Activated T-helper 1 cell treated with anti-CD3 and anti-CD28 coated beads, Interleukin-2, amount 50 U/mL, for 16 hours (primary cell): ENCODE data around the gene OTUD5.
A peak's percentile ranks its signal among the peaks of the same experiment; 100 is the strongest.

Experiments
- DNase-seq, 2 donors: peaks; one replicate each; pipeline ENCODE4 v3.0.0-alpha.2; 2020; ENCODE audit warnings: low read depth in 1 of 2, low spot score in 1 of 2

The OTUD5 gene

DNA sequence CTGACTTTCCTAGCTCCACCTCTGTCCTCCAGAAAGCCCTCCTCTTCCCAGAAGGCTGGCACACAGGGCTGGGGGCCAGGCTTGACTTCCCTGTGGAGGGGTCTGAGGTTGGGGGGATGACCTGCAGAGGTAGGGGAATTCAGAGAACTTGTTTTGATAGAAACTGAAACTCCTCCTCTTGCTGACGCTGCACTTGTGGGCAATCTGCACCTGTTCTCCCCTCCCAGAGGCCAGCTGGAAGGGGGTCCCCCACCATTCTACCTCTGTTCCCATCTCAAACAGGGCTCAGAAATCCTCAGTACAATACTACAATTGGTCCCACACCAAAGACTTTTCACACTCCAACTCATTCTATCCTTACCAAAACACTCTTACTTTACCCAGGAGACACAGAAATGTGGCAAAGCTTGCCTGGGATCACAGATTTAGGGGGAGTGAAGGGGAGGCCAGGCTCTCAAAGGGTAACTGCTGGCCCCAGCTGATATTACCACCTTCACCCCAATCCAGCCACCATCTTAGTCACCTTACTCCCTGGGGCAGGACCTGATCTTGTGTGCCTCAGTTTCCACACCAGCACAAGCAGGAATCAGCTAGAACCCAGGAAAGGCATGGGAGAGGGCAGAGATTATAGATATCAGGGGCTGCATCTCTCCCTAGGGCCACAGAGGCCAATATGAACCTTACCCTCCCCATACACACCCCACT, 18.5 kb downstream of the OTUD5 start:
- DNase-seq = peak in 1 of 2 donors; percentile 70

DNA sequence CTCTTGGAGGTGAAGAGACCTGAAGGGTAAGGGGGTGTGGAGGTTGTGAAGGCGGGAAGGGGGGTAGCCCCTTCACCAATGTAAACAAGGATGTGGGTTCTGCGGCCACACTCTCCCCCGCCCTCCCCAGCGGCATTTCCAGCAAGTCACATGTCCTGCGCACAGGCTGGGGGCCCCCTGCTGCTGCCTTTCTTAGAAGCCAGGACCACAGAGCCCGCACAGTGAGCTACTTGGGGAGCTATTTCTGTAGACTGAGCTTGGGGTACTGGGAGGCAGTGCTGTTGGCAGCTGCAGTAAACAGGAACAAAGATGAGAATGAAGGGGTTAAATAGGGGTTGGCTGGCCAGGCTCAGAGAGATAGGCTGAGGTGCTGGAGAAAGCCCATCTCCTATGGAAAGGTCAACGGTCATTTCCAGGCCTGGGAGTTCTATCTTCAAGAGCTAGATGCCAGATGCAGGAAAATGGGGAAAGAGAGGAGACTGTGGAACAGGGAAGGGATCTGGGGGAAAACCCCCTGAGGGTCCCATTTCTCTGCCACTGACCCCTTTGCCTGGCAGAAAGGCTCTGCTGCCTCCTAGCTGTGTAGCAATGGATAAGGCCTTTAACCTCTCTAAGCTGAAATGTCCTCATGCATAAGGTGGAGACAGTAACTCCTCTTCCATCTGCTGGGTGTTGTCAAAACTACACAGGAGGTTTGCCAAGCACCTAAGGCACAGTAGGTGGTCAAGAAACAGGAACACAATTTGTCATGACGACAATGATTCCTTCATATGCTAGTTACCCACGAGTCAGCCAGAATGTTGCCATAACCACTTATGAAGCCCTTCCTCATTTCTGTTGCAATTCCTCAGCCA, 20.1 kb downstream of the OTUD5 start:
- peak; percentile 65 to 86 for DNase-seq

DNA sequence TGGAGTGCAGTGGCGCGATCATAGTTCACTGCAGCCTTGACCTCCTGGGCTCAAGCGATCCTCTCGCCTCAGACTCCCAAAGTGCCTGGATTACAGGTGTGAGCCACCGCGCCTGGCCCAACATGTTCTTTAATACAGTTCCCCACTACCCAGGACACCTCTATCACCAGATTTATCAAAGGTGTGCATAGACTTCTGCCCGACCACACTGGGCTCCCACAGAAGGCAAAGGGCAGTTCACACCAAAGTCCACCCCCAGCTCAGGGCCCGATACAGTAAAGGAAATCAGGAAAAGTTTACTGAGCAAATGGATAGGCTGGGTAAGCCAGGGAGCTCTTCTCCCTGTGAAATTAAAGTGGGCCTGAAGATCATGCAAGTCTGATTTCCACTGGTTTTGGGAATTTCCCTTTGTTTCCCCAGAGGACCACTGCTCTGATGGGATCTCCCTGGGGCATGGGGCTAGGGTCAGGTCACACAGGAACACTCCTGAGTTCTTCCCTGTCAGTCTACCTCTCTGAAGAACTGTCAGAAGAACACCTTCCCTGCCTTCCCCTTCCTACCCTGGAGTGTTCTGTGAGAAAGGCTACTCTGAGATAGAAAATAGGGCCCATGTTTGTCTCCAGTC, 20.9 kb downstream of the OTUD5 start:
- no peak for DNase-seq

DNA sequence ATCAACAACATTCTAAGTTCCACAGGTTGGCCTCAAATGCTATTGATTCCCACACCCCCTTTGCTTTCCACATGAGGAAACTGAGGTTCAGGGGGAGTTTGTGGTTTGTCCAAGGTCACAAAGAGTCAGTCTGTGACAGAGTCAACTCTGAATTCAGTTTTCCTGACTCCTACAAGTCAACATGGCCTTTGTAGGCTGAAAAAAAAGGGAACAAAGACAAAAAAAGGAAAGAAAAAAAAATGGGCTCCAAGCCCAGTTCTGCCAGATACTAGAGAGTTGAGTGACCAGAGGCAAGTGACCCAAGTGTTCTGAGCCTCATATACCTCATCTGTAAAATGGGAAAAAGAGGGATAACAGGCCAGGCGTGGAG, 22.1 kb downstream of the OTUD5 start:
- no peak for DNase-seq

DNA sequence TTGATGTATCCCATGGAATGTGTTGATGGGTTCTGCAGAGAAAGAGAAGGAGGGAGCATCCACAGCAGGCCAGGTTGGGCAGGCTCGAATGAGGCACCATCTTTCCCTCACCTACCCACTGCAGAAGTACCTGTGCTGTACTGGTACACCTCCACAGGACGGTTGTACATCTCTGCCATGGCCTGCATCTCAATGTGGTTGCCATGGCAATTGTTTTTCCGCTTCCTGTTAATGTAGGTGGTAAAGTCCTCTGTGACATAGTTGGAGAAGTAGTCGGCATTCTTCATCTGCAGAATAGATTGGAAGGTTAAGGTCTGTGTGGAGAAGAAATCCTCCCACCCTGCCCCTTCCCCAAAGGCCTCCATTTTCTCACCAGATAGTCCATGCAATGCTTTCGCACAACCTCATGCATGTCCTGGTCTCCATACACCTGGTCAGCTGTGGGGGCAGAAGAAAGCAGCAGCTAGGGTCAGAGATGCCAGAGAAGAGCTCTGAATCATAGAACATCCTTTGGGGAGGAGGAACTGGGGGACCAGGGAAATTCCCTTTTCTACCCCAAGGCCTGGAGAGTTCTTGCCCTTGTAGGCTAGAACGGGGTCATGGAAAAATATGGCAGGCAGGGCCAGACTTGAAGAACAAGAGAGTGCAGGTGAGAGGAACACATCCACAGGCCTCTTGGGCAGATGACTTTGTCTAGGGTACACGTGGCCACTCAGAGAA, 22.7 kb downstream of the OTUD5 start:
- DNase-seq = no peak

DNA sequence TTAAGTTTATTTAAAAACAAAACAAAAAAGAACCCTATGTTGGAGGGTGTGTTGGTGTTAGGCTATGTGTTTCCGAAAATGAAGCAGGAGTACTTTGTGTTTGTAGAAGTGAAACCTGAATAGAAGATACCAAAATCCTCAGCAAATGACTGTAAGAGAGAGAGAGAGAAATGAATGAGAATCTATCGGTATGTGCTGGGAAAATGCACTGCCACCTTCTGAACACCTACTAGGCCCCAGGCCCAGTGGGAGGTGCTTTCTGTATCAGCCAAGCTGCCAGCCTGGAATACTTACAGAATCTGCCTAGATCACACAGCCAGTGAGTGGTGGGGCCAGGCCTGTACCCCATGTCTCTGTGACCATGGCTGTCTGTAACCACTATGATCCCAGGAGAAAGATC, 23.6 kb downstream of the OTUD5 start:
- DNase-seq = no peak

DNA sequence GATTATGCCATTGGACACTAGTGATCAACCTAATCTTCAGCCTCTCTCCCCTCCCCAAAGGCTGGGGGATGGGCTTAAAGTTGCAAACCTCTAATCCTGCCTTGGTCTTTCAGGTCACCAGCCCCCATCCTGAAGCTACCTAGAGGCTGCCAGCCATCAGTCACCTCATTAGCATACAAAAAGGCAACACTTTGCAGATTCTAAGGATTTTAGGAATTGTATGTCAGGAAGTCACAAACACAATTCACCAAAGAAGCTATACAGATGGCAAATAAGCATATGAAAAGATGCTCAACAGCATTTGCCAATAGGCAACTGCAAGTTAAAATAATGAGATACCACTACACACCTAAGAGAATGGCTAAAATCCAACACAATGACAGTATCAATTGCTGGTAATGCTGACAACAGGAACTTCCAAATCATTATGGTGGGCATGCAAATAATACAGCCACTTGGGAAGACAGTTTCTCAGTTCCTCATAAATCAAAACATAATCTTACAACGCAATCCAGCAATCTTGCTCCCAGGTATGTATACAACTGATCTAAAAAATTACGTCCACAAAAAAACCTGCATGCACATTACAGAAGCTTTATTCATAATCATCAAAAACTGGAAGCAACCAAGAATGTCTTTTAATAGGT, 29.5 kb downstream of the OTUD5 start:
- no peak for DNase-seq

DNA sequence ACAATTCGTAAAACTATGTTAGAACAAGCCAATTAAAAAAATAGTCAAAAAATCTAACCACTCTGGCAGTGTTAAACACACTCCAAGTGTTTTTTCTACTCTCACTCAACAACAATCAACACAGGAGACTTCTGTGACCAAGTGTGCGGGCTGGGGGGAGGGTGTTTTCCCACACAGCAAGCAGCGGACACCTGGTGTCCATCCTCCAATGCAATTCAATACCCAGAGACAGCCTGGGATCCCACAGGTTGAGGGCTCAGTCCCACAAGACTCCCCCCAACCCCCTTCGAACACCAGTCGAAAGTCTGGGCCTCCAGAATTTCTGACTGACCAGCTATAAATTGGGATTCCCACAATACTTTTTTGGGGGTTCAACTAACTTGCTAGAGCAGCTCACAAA, 30.3 kb downstream of the OTUD5 start:
- no peak for DNase-seq

DNA sequence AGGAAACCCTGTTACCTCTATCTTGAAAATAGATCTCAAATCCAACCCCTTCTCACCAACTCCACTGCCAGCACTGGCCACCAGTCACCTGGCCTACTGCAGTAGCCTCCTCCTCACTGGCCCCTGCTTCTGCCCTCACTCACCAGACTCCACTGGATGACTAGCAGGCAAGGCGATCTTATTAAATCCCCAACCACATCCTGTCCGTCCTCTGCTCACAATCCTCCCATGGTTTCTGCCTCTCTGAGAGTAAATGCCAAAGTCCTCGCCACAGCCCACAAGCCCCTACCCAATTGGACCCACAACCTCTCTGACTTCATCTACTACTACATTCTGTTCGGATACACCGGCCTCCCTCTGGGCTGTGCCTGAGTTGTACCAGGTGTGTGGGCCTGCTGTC, 33.1 kb downstream of the OTUD5 start:
- no peak for DNase-seq

DNA sequence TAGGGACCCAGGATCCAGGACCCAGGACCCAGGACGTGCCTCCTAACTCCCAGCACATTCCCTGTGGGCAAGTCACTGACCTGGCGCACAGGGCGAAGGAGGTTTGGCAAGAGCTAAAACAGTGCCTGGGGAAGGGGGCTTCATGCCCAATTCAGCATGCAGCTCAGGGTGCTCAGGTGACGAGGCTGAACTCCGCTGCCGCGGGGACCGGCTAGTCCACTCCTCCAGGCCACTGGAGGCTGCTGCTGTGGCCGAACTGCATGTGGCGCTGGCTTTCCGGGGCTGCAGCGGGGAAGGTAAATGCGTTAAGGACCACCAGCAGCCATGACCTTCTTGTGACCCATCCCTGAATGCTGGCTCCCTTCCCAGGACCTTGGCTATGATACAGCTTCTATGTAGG, 33.6 kb downstream of the OTUD5 start:
- DNase-seq = no peak

DNA sequence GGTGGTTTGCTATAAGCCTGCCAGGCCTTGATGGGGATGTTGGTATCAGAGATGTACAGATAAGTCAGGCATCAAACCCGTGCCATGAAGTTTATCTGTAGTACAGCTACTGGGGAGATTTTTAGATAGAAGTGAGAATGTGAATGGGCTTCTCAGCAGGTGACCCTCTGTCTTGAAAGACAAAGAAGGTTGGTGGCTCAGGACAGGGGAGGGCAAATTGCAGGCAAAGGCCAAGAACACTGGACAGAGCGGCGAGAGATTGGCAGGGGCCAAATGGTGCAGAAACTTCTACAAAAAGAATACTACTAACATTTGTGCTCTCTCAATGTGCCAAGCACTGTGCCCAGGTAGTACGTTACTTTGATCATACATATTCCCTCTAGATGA, 36.7 kb downstream of the OTUD5 start:
- DNase-seq = no peak

DNA sequence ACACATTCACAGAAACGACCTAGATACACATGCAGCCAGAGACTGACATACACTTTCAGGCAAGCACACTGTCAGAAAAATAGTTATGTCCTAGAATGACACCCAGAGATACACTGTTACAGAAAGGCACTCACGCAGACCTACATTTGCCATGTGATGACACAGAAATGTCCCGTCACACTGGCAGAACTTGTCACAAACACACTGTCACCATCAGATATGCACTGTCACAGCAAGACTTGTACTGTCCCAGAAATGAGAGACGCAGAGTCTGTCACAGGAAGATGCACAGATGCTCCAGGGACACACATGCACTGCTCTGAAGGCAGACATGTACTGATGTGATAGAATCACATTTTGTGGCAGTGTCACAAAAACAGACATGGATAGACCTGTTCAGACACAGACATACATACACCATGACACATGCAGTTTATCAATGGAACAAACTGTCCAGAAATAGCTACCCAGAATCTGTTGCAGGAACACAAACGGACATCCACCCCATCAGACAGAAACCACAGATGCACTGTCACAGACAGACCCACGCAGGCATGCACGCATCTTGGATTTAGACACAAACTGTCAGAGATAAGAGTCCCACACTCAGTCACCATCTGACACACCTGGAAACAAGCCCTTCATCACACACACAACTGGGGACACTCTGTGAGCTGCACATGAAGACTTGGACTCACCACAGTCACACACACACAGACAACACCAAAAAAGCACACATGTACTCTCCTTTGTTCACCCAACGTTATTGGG, 37.3 kb downstream of the OTUD5 start:
- DNase-seq = no peak

DNA sequence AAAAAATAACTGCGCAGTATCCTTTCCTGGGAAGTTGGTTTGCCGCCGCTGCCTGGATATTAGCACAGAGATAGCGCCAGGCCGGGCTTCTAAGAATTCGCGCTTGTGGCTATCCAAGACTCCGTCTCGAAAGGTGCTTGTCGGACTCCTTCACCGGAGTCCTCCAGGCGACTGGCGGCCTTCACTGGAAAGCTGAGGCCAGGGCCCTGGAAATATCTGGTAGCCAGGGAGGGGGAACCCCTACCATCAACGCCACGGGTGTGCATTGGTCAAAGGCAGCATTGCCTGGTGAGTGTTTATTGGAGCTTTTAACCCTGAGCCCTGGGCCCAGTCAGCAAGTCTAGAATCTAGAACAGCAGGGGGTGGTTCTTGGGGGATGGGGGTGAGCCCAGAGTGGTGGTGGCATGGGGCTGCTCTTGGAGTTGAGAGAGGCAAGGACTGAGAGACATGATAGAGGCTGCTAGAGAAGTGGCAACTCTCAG, 38.0 kb downstream of the OTUD5 start:
- DNase-seq = no peak

DNA sequence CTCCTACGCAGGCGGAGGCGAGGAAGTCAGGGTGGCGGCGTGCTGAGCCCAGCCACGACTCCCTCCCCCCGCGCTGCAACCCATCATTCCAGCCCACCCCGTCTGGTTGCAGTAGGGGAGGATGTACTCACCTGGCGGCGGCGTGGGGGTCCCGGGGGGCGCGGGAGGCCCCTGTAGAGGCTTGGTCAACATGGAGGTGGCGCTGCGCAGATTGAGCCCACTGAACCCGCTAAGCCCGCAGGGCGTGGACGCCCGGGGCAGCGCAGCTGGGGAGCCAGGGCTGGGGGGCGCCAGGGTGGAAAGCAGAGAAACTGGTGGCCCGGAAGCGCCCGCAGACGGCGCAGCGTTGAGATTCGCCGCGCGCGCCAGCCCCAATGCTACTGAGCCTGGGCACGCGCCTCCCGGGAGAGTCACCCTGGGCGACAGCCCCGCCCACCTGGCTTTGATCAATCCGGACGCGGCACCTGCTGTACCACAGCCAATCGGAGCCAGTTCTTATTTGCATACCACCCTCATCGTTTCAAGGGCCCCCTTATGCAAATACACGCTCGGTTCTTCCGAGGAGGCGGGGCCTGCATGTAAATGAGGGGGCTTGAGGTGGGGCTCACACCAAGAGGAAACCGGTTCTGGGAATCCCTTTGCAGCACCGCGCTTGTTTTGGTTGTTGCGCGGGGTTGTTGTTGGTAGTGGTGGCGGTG, 38.6 kb downstream of the OTUD5 start, which contains the start of gene PIM2:
Gene PIM2 (minus strand): TSS at position 382 of the 698 bp plus-strand sequence. CDS start 190 bp downstream, at position 192.
- peak; percentile 77 to 87 for DNase-seq

DNA sequence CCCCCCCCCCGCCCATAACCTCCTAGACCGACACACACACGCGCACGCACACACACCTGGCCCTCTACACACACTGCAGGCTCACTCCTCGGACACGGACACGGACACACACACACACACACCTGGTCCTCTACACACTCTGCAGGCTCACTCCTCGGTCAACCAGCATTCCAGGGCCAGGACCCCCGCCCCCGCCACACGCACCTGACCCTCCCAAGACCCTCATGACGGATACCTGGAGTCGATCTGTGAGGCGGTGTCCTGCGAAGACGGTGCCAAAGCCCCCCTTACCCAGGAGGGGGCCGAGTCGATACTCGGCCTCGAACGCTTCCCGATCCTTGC, 39.1 kb downstream of the OTUD5 start:
- DNase-seq = no peak

DNA sequence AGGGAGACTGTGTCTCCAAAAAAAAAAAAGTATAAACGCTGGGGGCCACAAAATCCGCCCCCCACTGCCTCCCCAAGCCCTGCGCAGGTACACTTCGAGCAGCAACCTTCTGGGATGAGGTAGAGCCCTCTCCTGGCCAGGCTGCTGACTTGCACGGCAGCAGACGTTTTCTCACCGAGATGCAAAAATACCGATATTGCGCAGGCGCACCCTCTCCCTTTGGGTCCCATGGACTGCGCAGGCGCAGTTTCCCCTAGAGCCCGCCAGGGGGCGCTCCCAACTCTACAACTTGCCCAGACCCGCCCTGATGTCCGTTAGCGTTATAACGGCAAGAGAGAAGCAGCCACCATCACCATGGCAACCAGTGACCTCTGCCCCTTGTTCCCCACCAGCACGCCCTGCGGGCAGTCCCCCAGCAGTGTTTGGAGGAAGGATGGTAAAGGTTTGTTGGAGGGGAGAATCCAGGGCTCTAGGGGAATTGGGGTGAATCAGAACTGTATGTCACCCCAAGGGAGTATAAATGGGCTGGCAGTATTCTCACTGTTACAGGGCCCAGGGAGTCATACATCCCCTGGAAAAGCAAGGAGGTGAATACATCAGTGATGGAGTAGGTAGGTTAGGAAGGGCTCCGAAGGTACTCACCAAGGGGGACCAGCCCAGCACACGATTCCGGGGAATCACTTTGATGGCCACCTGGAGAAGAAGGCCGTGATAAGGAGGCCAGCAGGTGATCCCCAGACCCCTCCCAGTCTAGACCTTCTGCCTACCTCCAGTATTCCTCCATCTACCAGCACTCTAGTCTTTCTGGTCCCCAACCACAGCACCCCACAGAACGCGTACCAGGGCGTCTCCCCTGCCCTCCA, 40.0 kb downstream of the OTUD5 start:
- DNase-seq = peak; percentile 71 to 79

DNA sequence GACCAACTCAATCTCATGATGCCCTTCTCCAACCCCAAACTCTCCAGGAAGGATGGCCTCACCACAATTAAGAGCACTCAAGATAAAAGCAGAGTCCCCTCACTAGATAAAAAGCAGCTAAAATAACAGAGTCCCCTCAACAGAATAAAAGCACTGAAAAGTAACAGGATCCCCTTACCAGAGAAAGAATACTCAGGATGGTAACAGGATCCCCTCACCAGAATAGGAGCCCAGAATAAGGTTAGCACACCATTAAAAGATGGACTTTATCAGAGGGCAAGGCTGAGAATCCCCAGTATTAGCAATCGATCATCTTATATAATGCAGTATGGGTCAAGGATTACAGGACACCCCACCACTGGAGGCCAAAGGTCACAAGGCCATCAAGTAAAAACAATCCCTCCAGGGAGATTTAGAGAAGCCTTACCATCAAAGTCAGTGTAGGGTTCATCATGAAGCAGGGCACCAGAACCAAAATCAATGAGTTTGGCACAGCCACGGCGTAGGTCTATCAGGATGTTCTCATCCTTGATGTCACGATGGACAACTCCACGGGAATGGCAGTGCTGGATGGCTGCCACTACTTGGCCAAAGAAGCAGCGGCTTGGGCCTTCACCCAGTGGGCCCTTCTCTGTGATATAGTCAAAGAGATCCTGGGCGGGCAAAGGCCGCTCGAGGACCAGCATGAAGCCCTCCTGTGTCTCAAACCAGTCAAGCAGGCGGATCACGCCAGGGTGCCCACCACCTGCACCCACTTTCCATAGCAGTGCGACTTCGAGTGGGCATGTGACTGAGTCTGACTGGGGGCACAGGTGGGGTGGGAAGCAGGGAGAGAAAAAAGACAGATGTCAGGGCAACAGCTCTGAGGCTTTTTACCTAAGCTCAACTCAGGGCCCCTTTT, 42.6 kb downstream of the OTUD5 start:
- DNase-seq = no peak
